Calu3 (cell line): ENCODE measurements around the gene IQCF2. TPM values are rescaled to one million over a fixed set of nuclear protein-coding genes. Genes with fewer than 3 reads are reported as not detected.

Source experiments
- Bru-seq: library from RNA; stranded (reverse); fragments of 400-500 nt; gene quantifications from one replicate; lab custom pipeline; 2021; lab: Mats Ljungman, UMichigan
- BruChase-seq, 2 experiments: library from RNA; stranded (reverse); fragments of 400-500 nt; gene quantifications; one replicate each; lab custom pipeline; 2021; lab: Mats Ljungman, UMichigan
- BruUV-seq: library from RNA; stranded (reverse); fragments of 400-500 nt; replicated peaks from 2 replicates; lab custom pipeline; 2021; lab: Mats Ljungman, UMichigan
- CTCF ChIA-PET: fragments of 300-600 bp; sonication (Branson Sonifier 250); formaldehyde crosslinking; loops from one replicate; lab custom pipeline; 2022; ENCODE audit warnings: antibody characterized with exemption; lab: Charles Lee
- DNase-seq: peaks from one replicate; pipeline ENCODE4 v3.0.0; 2022
- H3K27ac Mint-ChIP-seq: one replicate; pipeline ENCODE4 v1.8.0; 2022; ENCODE audit warnings: mixed read lengths; ENCODE audit not compliant: unreplicated experiment
- H3K27me3 Mint-ChIP-seq: one replicate; pipeline ENCODE4 v1.8.0; 2022; ENCODE audit warnings: mixed read lengths; ENCODE audit not compliant: unreplicated experiment
- H3K36me3 Mint-ChIP-seq: one replicate; pipeline ENCODE4 v1.8.0; 2022; ENCODE audit warnings: mild to moderate bottlenecking, moderate library complexity, mixed read lengths; ENCODE audit not compliant: insufficient read depth, unreplicated experiment
- H3K4me1 Mint-ChIP-seq: one replicate; pipeline ENCODE4 v1.8.0; 2022; ENCODE audit warnings: mild to moderate bottlenecking, low read depth, mixed read lengths; ENCODE audit not compliant: unreplicated experiment
- H3K4me3 Mint-ChIP-seq: one replicate; pipeline ENCODE4 v1.8.0; 2022; ENCODE audit warnings: mild to moderate bottlenecking, low read depth, moderate library complexity, mixed read lengths; ENCODE audit not compliant: unreplicated experiment
- H3K9me3 Mint-ChIP-seq: one replicate; pipeline ENCODE4 v1.8.0; 2022; ENCODE audit warnings: low read depth, mixed read lengths; ENCODE audit not compliant: unreplicated experiment
- CTCF ChIP-seq: fragments of 200-600 bp; IDR thresholded peaks from one replicate; pipeline ENCODE4 v1.8.0; 2022; ENCODE audit warnings: antibody characterized with exemption; ENCODE audit not compliant: unreplicated experiment
- intact Hi-C: fragments of 100-400 bp; cut with micrococcal nuclease; formaldehyde crosslinking; loops from one replicate; pipeline ENCODE4 v1.10.0; 2022; ENCODE audit not compliant: unreplicated experiment
- long read RNA-seq: library from polyadenylated mRNA; stranded (forward); transcript quantifications from one replicate; pipeline ENCODE4 v2.0.0, GENCODE V29; 2022
- total RNA-seq: library from RNA; stranded (reverse); gene quantifications from 2 replicates; pipeline ENCODE4 v1.2.3, GENCODE V29; 2022

IQCF2 gene
- total RNA-seq (not detected in 2 replicates), Bru-seq, nascent RNA (not detected), BruChase-seq, experiment 1, labeled RNA remaining after a 6-hour chase (not detected), BruChase-seq, experiment 2, labeled RNA remaining after a 2-hour chase (not detected)
- long read RNA-seq: 0 reads

- no peaks in the 10 kb centered on the region for H3K36me3 Mint-ChIP-seq
- no peaks in the 10 kb centered on the region for H3K4me1 Mint-ChIP-seq
- no peaks in the 10 kb centered on the region for H3K9me3 Mint-ChIP-seq
- no peak within 1 kb of the TSS for H3K4me3 Mint-ChIP-seq
- CTCF ChIA-PET: no interaction called here
- no peak within 1 kb of the TSS for H3K27ac Mint-ChIP-seq
- peaks cover 9% of the 10 kb centered on the region for H3K27me3 Mint-ChIP-seq
- DNase-seq: no peak
- no TSS peak for BruUV-seq
- intact Hi-C loops: no loop called here
- no peak for TF ChIP-seq CTCF
Measured at GRCh38 chr3:51860703-51861665, at the start of gene IQCF2. TSS of gene IQCF2 (plus strand) at chr3:51861615. CDS start at chr3:51861667, 52 bp downstream.

- TF ChIP-seq CTCF: no peak
- H3K36me3 Mint-ChIP-seq: no peaks in the 10 kb centered on the region
- H3K9me3 Mint-ChIP-seq: no peaks in the 10 kb centered on the region
- no peak for DNase-seq
- no TSS peak for BruUV-seq
- intact Hi-C loops: no loop called here
- CTCF ChIA-PET: no interaction called here
- no peak overlapping the region for H3K27ac Mint-ChIP-seq
- peaks cover 62% of the 10 kb centered on the region for H3K27me3 Mint-ChIP-seq
- no peaks in the 10 kb centered on the region for H3K4me1 Mint-ChIP-seq
- no peak overlapping the region for H3K4me3 Mint-ChIP-seq
Measured at GRCh38 chr3:51813539-51813938, 47.9 kb upstream of the IQCF2 start.

- H3K4me3 Mint-ChIP-seq: no peak overlapping the region
- no peak for DNase-seq
- CTCF ChIA-PET: no interaction called here
- H3K36me3 Mint-ChIP-seq: no peaks in the 10 kb centered on the region
- no peaks in the 10 kb centered on the region for H3K4me1 Mint-ChIP-seq
- H3K9me3 Mint-ChIP-seq: no peaks in the 10 kb centered on the region
- peaks cover 67% of the 10 kb centered on the region for H3K27me3 Mint-ChIP-seq
- no peak for TF ChIP-seq CTCF
- no peak overlapping the region for H3K27ac Mint-ChIP-seq
- intact Hi-C loops: no loop called here
- BruUV-seq: no TSS peak
Measured at GRCh38 chr3:51814034-51814433, 47.4 kb upstream of the IQCF2 start.

GRCh38 chr3:51815614-51816013 is 45.8 kb upstream of the IQCF2 start:
- intact Hi-C loops: no loop called here
- peaks cover 79% of the 10 kb centered on the region for H3K27me3 Mint-ChIP-seq
- no TSS peak for BruUV-seq
- H3K4me1 Mint-ChIP-seq: no peaks in the 10 kb centered on the region
- DNase-seq: no peak
- H3K36me3 Mint-ChIP-seq: no peaks in the 10 kb centered on the region
- TF ChIP-seq CTCF: no peak
- H3K9me3 Mint-ChIP-seq: no peaks in the 10 kb centered on the region
- H3K27ac Mint-ChIP-seq: no peak overlapping the region
- CTCF ChIA-PET: no interaction called here
- H3K4me3 Mint-ChIP-seq: no peak overlapping the region
